HCT116 (cell line): Measurements from ENCODE around the gene SRRD. TPM values are rescaled to one million over a fixed set of nuclear protein-coding genes. Genes with fewer than 3 reads are reported as not detected.

ENCODE experiments used
- ATAC-seq: fragments of 200-7000 bp; cut with Tn5 transposase; 2 replicates; pipeline ENCODE4 v1.9.1; 2020; ENCODE audit warnings: mild to moderate bottlenecking, moderate library complexity
- BruUV-seq: library from RNA; stranded (reverse); fragments of 400-500 nt; replicated peaks from 2 replicates; lab custom pipeline; 2021; lab: Mats Ljungman, UMichigan
- CTCF ChIA-PET: fragments of 300-600 bp; sonication (Branson Sonifier 250); formaldehyde crosslinking; loops from one replicate; lab custom pipeline; 2021; ENCODE audit warnings: antibody characterized with exemption; lab: Charles Lee
- POLR2A ChIA-PET: fragments of 300-600, 350-600 bp; sonication (Branson Sonifier 250); formaldehyde crosslinking; loops from one replicate; lab custom pipeline; 2021; ENCODE audit warnings: antibody characterized with exemption; lab: Charles Lee
- RAD21 ChIA-PET, 2 experiments: fragments of 300-600 bp; sonication (Branson Sonifier 250); formaldehyde crosslinking; loops; one replicate each; lab custom pipeline; 2023; ENCODE audit warnings: low total read pairs in 2 of 2; ENCODE audit not compliant: uncharacterized antibody in 2 of 2, unreplicated experiment in 2 of 2, low non-redundant PET in 1 of 2; lab: Charles Lee
- DNase-seq: peaks from one replicate; pipeline ENCODE4 v3.0.0-alpha.2; 2010; ENCODE audit warnings: low read depth, low spot score
- H2AFZ ChIP-seq: fragments of 200-600 bp; shearing (Covaris generic), sonication (generic); 2 replicates; pipeline ENCODE4 v1.6.1; 2017; ENCODE audit warnings: low read depth, mixed run types, mixed read lengths, antibody characterized with exemption, low read length; ENCODE audit not compliant: poor library complexity, severe bottlenecking
- H3K27ac ChIP-seq: 2 replicates; pipeline ENCODE4 v1.5.1; 2012; ENCODE audit warnings: low read depth, low read length
- H3K27me3 ChIP-seq: fragments of 200-600 bp; sonication (generic); 2 replicates; pipeline ENCODE4 v1.6.1; 2016; ENCODE audit warnings: mixed run types, low read length, mixed read lengths; ENCODE audit not compliant: insufficient read depth
- H3K36me3 ChIP-seq, 2 experiments: fragments of 200-500 bp in 1 of 2; fragments of 200-600 bp in 1 of 2; sonication (Bioruptor generic) in 1 of 2; sonication (generic) in 1 of 2; 2 replicates each; pipeline versions ENCODE4 v1.5.1 to v1.6.1; 2014 to 2016; ENCODE audit warnings: low read length in 2 of 2, inconsistent platforms in 1 of 2, mixed read lengths in 1 of 2, mixed run types in 1 of 2; ENCODE audit not compliant: insufficient read depth in 2 of 2, control insufficient read depth in 1 of 2
- H3K4me1 ChIP-seq, 2 experiments: fragments of 200-600 bp in 1 of 2; sonication (generic) in 1 of 2; 2 replicates each; pipeline versions ENCODE4 v1.5.1 to v1.6.1; 2012 to 2017; ENCODE audit warnings: low read length in 2 of 2, inconsistent platforms in 1 of 2, mild to moderate bottlenecking in 1 of 2, mixed read lengths in 1 of 2, mixed run types in 1 of 2, moderate library complexity in 1 of 2; ENCODE audit not compliant: insufficient read depth in 2 of 2, control insufficient read depth in 1 of 2
- H3K4me2 ChIP-seq: fragments of 200-600 bp; sonication (generic); 2 replicates; pipeline ENCODE4 v1.6.1; 2017; ENCODE audit warnings: mixed run types, low read length, mixed read lengths
- H3K4me3 ChIP-seq, 2 experiments: fragments of 200-600 bp in 1 of 2; sonication (generic) in 1 of 2; replicated peaks in 1 of 2; 2 replicates each; pipeline ENCODE4 v1.5.1; 2011 to 2016; ENCODE audit warnings: low read length in 2 of 2, control low read depth in 1 of 2, low read depth in 1 of 2, mild to moderate bottlenecking in 1 of 2, mixed read lengths in 1 of 2, mixed run types in 1 of 2
- H3K79me2 ChIP-seq: fragments of 200-600 bp; sonication (generic); 2 replicates; pipeline ENCODE4 v1.6.1; 2017; ENCODE audit warnings: mild to moderate bottlenecking, mixed run types, low read length, moderate library complexity, mixed read lengths; ENCODE audit not compliant: insufficient read depth
- H3K9ac ChIP-seq: fragments of 200-600 bp; sonication (generic); 2 replicates; pipeline ENCODE4 v1.6.1; 2016; ENCODE audit warnings: low read length, mixed read lengths
- H3K9me2 ChIP-seq: fragments of 200-600 bp; sonication (generic), shearing (Covaris generic); 2 replicates; pipeline ENCODE4 v1.6.1; 2017; ENCODE audit warnings: mixed run types, mild to moderate bottlenecking, moderate library complexity; ENCODE audit not compliant: insufficient read depth
- H3K9me3 ChIP-seq, 2 experiments: fragments of 200-500 bp in 1 of 2; fragments of 200-600 bp in 1 of 2; sonication (Bioruptor generic) in 1 of 2; sonication (generic) in 1 of 2; 2 replicates each; pipeline ENCODE4 v1.6.1; 2014 to 2017; ENCODE audit warnings: low read length in 2 of 2, mixed read lengths in 2 of 2, inconsistent platforms in 1 of 2, low read depth in 1 of 2, mild to moderate bottlenecking in 1 of 2, mixed run types in 1 of 2, moderate library complexity in 1 of 2; ENCODE audit not compliant: control insufficient read depth in 1 of 2, insufficient read depth in 1 of 2
- H4K20me1 ChIP-seq: fragments of 200-600 bp; sonication (generic), shearing (Covaris generic); 2 replicates; pipeline ENCODE4 v1.6.1; 2017; ENCODE audit warnings: mixed run types, mild to moderate bottlenecking, moderate library complexity; ENCODE audit not compliant: insufficient read depth
- CBX3 ChIP-seq: IDR thresholded peaks from 2 replicates; pipeline ENCODE4 v1.6.1; 2012; ENCODE audit warnings: low read depth
- ELF1 ChIP-seq: IDR thresholded peaks from 2 replicates; pipeline ENCODE4 v1.6.1; 2012; ENCODE audit warnings: low read depth, borderline replicate concordance
- EZH2phosphoT487 ChIP-seq: fragments of 200-600 bp; IDR thresholded peaks from 2 replicates; pipeline ENCODE4 v1.6.1; 2018; ENCODE audit warnings: antibody characterized with exemption, borderline replicate concordance
- FOSL1 ChIP-seq: IDR thresholded peaks from 2 replicates; pipeline ENCODE4 v1.6.1; 2012; ENCODE audit warnings: low read depth
- JUND ChIP-seq: IDR thresholded peaks from 2 replicates; pipeline ENCODE4 v1.6.1; 2012
- MAX ChIP-seq: IDR thresholded peaks from 2 replicates; pipeline ENCODE4 v1.6.1; 2012
- SP1 ChIP-seq: IDR thresholded peaks from 2 replicates; pipeline ENCODE4 v1.6.1; 2012; ENCODE audit warnings: low read depth
- SRF ChIP-seq: IDR thresholded peaks from 2 replicates; pipeline ENCODE4 v1.6.1; 2012; ENCODE audit warnings: low read depth
- TCF7L2 ChIP-seq: IDR thresholded peaks from 2 replicates; pipeline ENCODE4 v1.7.0; 2011; ENCODE audit warnings: borderline replicate concordance, inconsistent platforms; ENCODE audit not compliant: insufficient read depth, insufficient read length; ENCODE audit errors: extremely low read depth
- ZFX ChIP-seq: fragments of 450-650 bp; IDR thresholded peaks from 2 replicates; pipeline ENCODE4 v1.6.1; 2017
- intact Hi-C: fragments of 100-400 bp; cut with micrococcal nuclease; formaldehyde crosslinking; loops from 2 replicates; pipeline ENCODE4 v1.10.0; 2022
- total RNA-seq: library from RNA; stranded (reverse); gene quantifications from one replicate; pipeline ENCODE4 v1.2.1, GENCODE V29; 2021; ENCODE audit not compliant: unreplicated experiment
- TF ChIP-seq, protein P1 (sequence below): IDR thresholded peaks from 2 replicates; pipeline ENCODE4 v1.6.1; 2011; ENCODE audit warnings: mild to moderate bottlenecking, low read length, moderate library complexity; ENCODE audit not compliant: insufficient replicate concordance; ENCODE audit errors: extremely low read depth
- TF ChIP-seq, protein P2 (sequence below), 3 experiments: fragments of 200-600 bp in 1 of 3; sonication (generic) in 1 of 3; IDR thresholded peaks in 2 of 3; conservative IDR thresholded peaks in 1 of 3; 2 replicates each; pipeline ENCODE4 v1.5.1; 2012 to 2017; ENCODE audit warnings: low read depth in 2 of 3, low read length in 2 of 3, antibody characterized with exemption in 1 of 3, borderline replicate concordance in 1 of 3, control low read depth in 1 of 3, mild to moderate bottlenecking in 1 of 3, mixed read lengths in 1 of 3, mixed run types in 1 of 3, moderate library complexity in 1 of 3; ENCODE audit not compliant: insufficient read depth in 1 of 3
- TF ChIP-seq, protein P3 (sequence below): IDR thresholded peaks from 2 replicates; pipeline ENCODE4 v1.6.1; 2012; ENCODE audit warnings: low read depth

Gene SRRD
- total RNA-seq, 1 experiment from 2014 or later: 30.4 TPM

- H3K27ac ChIP-seq: no peak overlapping the region
Observed at GRCh38 chr22:26534171-26534855, 50.6 kb downstream of the SRRD start.

More at GRCh38 chr22:26534171-26534855, 50.6 kb downstream of the SRRD start:
- POLR2A ChIA-PET: no interaction called here
- H3K4me1 ChIP-seq: no peaks in the 10 kb centered on the region
- TF ChIP-seq SP1: no peak
- TF ChIP-seq, protein P1, sequence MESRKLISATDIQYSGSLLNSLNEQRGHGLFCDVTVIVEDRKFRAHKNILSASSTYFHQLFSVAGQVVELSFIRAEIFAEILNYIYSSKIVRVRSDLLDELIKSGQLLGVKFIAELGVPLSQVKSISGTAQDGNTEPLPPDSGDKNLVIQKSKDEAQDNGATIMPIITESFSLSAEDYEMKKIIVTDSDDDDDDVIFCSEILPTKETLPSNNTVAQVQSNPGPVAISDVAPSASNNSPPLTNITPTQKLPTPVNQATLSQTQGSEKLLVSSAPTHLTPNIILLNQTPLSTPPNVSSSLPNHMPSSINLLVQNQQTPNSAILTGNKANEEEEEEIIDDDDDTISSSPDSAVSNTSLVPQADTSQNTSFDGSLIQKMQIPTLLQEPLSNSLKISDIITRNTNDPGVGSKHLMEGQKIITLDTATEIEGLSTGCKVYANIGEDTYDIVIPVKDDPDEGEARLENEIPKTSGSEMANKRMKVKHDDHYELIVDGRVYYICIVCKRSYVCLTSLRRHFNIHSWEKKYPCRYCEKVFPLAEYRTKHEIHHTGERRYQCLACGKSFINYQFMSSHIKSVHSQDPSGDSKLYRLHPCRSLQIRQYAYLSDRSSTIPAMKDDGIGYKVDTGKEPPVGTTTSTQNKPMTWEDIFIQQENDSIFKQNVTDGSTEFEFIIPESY: no peak
- TF ChIP-seq EZH2phosphoT487: no peak
- no peak for TF ChIP-seq ELF1
- no peak for TF ChIP-seq JUND
- no peak for TF ChIP-seq CBX3
- TF ChIP-seq MAX: no peak
- no peak for TF ChIP-seq FOSL1
- TF ChIP-seq, protein P2, sequence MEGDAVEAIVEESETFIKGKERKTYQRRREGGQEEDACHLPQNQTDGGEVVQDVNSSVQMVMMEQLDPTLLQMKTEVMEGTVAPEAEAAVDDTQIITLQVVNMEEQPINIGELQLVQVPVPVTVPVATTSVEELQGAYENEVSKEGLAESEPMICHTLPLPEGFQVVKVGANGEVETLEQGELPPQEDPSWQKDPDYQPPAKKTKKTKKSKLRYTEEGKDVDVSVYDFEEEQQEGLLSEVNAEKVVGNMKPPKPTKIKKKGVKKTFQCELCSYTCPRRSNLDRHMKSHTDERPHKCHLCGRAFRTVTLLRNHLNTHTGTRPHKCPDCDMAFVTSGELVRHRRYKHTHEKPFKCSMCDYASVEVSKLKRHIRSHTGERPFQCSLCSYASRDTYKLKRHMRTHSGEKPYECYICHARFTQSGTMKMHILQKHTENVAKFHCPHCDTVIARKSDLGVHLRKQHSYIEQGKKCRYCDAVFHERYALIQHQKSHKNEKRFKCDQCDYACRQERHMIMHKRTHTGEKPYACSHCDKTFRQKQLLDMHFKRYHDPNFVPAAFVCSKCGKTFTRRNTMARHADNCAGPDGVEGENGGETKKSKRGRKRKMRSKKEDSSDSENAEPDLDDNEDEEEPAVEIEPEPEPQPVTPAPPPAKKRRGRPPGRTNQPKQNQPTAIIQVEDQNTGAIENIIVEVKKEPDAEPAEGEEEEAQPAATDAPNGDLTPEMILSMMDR (IDR thresholded peaks at IDR 0.05 in 2 of 3, conservative IDR thresholded peaks at IDR 0.05 in 1 of 3; ENCODE audit: borderline replicate concordance in 1 of 3, insufficient read depth in 1 of 3, low read depth in 2 of 3, low read length in 2 of 3): no peak
- TF ChIP-seq SRF: no peak
- TF ChIP-seq TCF7L2: no peak
- no peak for TF ChIP-seq ZFX
- TF ChIP-seq, protein P3, sequence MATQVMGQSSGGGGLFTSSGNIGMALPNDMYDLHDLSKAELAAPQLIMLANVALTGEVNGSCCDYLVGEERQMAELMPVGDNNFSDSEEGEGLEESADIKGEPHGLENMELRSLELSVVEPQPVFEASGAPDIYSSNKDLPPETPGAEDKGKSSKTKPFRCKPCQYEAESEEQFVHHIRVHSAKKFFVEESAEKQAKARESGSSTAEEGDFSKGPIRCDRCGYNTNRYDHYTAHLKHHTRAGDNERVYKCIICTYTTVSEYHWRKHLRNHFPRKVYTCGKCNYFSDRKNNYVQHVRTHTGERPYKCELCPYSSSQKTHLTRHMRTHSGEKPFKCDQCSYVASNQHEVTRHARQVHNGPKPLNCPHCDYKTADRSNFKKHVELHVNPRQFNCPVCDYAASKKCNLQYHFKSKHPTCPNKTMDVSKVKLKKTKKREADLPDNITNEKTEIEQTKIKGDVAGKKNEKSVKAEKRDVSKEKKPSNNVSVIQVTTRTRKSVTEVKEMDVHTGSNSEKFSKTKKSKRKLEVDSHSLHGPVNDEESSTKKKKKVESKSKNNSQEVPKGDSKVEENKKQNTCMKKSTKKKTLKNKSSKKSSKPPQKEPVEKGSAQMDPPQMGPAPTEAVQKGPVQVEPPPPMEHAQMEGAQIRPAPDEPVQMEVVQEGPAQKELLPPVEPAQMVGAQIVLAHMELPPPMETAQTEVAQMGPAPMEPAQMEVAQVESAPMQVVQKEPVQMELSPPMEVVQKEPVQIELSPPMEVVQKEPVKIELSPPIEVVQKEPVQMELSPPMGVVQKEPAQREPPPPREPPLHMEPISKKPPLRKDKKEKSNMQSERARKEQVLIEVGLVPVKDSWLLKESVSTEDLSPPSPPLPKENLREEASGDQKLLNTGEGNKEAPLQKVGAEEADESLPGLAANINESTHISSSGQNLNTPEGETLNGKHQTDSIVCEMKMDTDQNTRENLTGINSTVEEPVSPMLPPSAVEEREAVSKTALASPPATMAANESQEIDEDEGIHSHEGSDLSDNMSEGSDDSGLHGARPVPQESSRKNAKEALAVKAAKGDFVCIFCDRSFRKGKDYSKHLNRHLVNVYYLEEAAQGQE: no peak
- H3K9me3 ChIP-seq: no peaks in the 10 kb centered on the region
- H3K9me2 ChIP-seq: no peaks in the 10 kb centered on the region
- H3K36me3 ChIP-seq: peaks cover 0 to 2% of the 10 kb centered on the region in 2 experiments; a peak in 2 of 4 replicates
- H3K27me3 ChIP-seq: no peaks in the 10 kb centered on the region
- ATAC-seq (no peak), DNase-seq (no peak)
- H3K79me2 ChIP-seq: no peaks in the 10 kb centered on the region
- intact Hi-C loops: no loop called here
- no peak overlapping the region for H3K4me3 ChIP-seq
- no peak overlapping the region for H2AFZ ChIP-seq
- CTCF ChIA-PET: no interaction called here
- RAD21 ChIA-PET: no interaction called here
- no peaks in the 10 kb centered on the region for H4K20me1 ChIP-seq
- H3K4me2 ChIP-seq: no peak overlapping the region
- BruUV-seq: no TSS peak
- no peak overlapping the region for H3K9ac ChIP-seq
